SK-N-SH treated with all-trans-retinoic acid at 6 μM for 48 hours (cell line): ENCODE measurements around the gene FAM13B.

Source experiments
- ARNTL ChIP-seq: fragments of 450-650 bp; formaldehyde crosslinking; IDR thresholded peaks from 2 replicates; pipeline ENCODE4 v1.5.0; 2020; ENCODE audit warnings: low read depth, mild to moderate bottlenecking, moderate library complexity, borderline replicate concordance
- ISL1 ChIP-seq: fragments of 250-450 bp; sonication (Bioruptor Pico); IDR thresholded peaks from 2 replicates; pipeline ENCODE4 v2.1.2; 2022; ENCODE audit warnings: mild to moderate bottlenecking, moderate library complexity
- PATZ1 ChIP-seq: fragments of 250-450 bp; sonication (Bioruptor Pico); IDR thresholded peaks from 2 replicates; pipeline ENCODE4 v1.8.0; 2020; ENCODE audit warnings: mild to moderate bottlenecking, moderate library complexity, borderline replicate concordance
- PPARA ChIP-seq: fragments of 250-450 bp; sonication (Bioruptor Pico); IDR thresholded peaks from 2 replicates; pipeline ENCODE4 v1.5.0; 2020; ENCODE audit warnings: mild to moderate bottlenecking, borderline replicate concordance
- TOX ChIP-seq: fragments of 250-450 bp; sonication (Bioruptor Pico); IDR thresholded peaks from 2 replicates; pipeline ENCODE4 v1.8.0; 2021; ENCODE audit warnings: mild to moderate bottlenecking, moderate library complexity, borderline replicate concordance
- ZC3H10 ChIP-seq: fragments of 250-450 bp; sonication (Bioruptor Pico); IDR thresholded peaks from 2 replicates; pipeline ENCODE4 v1.5.1; 2021; ENCODE audit warnings: mild to moderate bottlenecking, moderate library complexity
- ZFP30 ChIP-seq: fragments of 450-650 bp; formaldehyde crosslinking; IDR thresholded peaks from 2 replicates; pipeline ENCODE4 v1.5.0; 2022; ENCODE audit warnings: mild to moderate bottlenecking, moderate library complexity
- TF ChIP-seq, protein P1 (sequence below): fragments of 250-450 bp; sonication (Bioruptor Pico); IDR thresholded peaks from 2 replicates; pipeline ENCODE4 v1.5.1; 2020; ENCODE audit warnings: low read depth, mild to moderate bottlenecking, moderate library complexity

GRCh38 chr5:138064526-138064925, 31.6 kb upstream of the FAM13B start:
- TF ChIP-seq PATZ1 (CRISPR knock-in tag) (no peak), ARNTL (CRISPR knock-in tag) (no peak), PPARA (no peak), ZFP30 (no peak), ZC3H10 (CRISPR knock-in tag) (no peak), TOX (no peak), ISL1 (CRISPR knock-in tag) (no peak)
- TF ChIP-seq, protein P1, sequence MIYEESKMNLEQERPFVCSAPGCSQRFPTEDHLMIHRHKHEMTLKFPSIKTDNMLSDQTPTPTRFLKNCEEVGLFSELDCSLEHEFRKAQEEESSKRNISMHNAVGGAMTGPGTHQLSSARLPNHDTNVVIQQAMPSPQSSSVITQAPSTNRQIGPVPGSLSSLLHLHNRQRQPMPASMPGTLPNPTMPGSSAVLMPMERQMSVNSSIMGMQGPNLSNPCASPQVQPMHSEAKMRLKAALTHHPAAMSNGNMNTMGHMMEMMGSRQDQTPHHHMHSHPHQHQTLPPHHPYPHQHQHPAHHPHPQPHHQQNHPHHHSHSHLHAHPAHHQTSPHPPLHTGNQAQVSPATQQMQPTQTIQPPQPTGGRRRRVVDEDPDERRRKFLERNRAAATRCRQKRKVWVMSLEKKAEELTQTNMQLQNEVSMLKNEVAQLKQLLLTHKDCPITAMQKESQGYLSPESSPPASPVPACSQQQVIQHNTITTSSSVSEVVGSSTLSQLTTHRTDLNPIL (CRISPR knock-in tag), result no peak
